Ectodermal cell (in vitro differentiated cells): ENCODE data around the gene RNF114.

Experiments used
- H3K27ac ChIP-seq: 2 replicates; pipeline ENCODE4 v1.7.0; 2013; ENCODE audit warnings: mild to moderate bottlenecking, low read depth, low read length; ENCODE audit not compliant: insufficient read depth, poor library complexity, severe bottlenecking
- H3K27me3 ChIP-seq: 2 replicates; pipeline ENCODE4 v1.7.0; 2013; ENCODE audit warnings: mild to moderate bottlenecking, low read length; ENCODE audit not compliant: insufficient read depth, control insufficient read depth, poor library complexity, severe bottlenecking
- H3K36me3 ChIP-seq: one replicate; pipeline ENCODE4 v1.7.0; 2013; ENCODE audit warnings: low read length; ENCODE audit not compliant: control insufficient read depth, insufficient read depth
- H3K4me1 ChIP-seq: one replicate; pipeline ENCODE4 v1.7.0; 2013; ENCODE audit warnings: low read length; ENCODE audit not compliant: control insufficient read depth, insufficient read depth
- H3K4me3 ChIP-seq: 2 replicates; pipeline ENCODE4 v1.7.0; 2013; ENCODE audit warnings: low read depth, low read length, control low read depth; ENCODE audit not compliant: insufficient read depth
- H3K9me3 ChIP-seq: 2 replicates; pipeline ENCODE4 v1.7.0; 2013; ENCODE audit warnings: mild to moderate bottlenecking, low read length, moderate library complexity; ENCODE audit not compliant: control insufficient read depth
- WGBS, 2 experiments: methylation state at CpG; one replicate each; pipeline ENCODE4 v1.1.7; 2013; ENCODE audit warnings: missing lambda C conversion rate in 2 of 2; 5-methylcytosine and 5-hydroxymethylcytosine counted together

Gene RNF114

DNA sequence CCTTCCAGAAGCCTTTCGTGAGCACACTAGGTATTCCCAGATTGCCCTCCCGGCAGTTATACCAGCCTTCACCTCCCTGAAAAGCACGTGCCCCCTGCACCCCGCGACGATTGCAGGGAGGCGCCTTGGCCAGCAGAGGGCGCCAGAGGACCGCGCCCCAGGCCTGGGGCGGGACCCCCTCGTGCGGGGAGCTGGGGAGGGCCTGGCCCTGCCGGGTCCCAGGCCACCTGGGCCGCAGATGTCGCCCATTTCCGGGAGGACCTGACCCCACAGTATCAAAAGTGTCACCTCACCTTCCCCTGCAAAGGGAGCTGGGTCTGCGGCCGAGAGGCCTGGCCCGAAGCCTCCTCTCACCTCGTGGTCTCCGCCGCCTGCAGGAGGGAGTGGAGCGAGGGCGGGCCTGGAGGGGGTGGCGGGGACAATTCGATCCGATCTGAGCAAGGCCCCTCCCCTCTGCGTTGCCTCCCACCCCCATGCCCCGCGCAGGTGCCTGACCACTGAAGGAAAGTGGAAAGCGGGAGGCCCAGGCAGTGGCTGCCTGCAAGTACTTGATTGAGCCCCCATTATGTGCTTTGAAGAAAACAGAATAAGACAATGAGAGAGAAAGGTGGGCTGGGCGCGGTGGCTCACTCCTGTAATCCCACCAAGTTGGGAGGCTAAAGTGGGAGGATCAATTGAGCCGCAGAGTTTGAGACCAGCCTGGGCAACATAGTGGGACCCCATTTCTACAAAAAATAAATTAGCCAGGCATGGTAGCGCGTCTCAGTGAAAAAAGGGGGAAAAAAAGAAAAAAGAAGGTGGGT is 43.0 kb downstream of the RNF114 start:
- no peak overlapping the region for H3K27ac ChIP-seq
- no peaks in the 10 kb centered on the region for H3K9me3 ChIP-seq
- peaks cover 27% of the 10 kb centered on the region for H3K4me1 ChIP-seq
- no peaks in the 10 kb centered on the region for H3K36me3 ChIP-seq
- 12 to 13% methylated on average over 37 of the region's 37 CpGs for WGBS, 2 experiments
- H3K4me3 ChIP-seq, result peak overlapping the region; percentile 38
- peaks cover 34% of the 10 kb centered on the region for H3K27me3 ChIP-seq

DNA sequence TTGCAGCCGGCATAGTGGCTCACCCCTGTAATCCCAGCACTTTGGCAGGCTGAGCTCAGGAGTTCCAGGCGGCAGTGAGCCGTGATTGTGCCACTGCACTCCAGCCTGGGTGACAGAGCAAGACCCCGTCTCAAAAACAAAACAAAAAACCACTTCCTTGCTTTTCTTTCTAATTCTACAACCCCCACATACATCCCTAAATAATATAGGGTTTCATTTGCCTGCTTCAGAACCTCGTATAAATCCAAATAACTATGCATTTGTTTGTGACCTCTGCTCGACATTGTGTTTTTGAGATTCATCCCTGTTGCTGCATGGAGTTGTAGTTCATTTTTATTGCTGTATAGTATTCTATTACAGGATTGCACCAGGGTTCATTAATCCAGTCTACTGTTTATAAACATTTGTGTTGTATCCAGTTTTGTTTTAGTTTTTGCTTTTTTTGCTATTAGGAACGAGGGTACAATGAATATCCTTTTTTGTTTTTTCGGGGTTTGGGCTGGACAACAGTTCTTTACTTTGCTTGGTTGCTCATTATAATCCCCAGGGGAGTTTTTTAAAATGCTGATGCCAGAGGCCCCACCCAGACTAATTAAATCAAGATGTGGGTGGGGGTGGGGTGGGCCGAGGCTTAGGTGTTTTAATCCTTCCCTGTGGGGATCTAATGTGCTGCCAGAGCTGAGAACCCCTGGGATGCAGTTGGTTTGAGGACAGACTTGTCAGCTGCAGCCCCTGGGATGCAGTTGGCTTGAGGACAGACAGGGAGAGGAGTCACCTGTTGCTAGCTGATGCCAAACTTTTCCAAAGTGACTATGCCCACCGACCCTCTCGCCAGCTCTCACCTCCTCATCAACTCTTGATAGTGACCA is 44.2 kb downstream of the RNF114 start:
- peaks cover 33% of the 10 kb centered on the region for H3K4me1 ChIP-seq
- H3K27ac ChIP-seq, result no peak overlapping the region
- 61 to 70% methylated on average over 11 of the region's 11 CpGs for WGBS, 2 experiments
- no peaks in the 10 kb centered on the region for H3K9me3 ChIP-seq
- no peak overlapping the region for H3K4me3 ChIP-seq
- peaks cover 34% of the 10 kb centered on the region for H3K27me3 ChIP-seq
- H3K36me3 ChIP-seq, result no peaks in the 10 kb centered on the region

DNA sequence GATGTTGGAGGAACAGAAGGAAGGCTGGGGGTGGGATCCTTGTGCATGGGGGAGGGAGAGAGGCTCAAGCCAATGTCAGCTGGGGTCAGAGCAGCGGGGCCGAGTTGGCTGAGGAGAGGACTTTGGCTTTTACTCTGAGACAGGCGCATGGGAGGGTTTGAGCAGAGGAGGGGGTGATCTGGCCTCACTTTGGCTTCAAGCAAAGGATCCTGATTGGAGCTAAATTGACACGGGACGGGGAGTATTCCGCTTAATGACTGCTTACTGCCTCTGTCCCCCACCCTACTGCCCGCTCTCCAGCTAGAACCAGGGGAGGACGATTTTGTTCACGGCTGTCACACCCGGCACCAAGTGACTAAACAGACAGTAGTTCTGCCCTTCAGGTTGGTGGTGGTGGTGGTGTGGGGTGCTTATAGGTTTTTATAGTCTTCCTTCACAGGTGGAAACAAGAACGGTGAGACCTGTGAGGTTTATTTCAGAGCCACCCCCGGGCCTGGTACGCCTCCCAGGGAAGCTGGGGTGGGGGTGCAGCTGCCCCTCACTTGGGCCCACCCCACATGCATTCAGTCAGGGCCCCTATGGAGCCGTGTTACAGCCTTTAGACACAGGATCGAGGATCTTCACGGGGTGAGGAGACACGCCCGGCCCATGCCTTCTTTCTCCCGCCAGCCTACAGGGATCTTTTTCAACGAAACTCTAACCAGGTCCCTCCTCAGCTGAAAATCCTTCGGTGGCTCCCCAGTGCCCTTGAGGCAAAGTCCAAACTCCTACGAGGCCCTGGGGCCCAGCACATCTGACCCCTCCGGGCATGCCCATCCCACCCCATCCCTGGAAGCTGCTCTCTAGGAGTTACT is 45.2 kb downstream of the RNF114 start:
- 66 to 68% methylated on average over 23 of the region's 23 CpGs for WGBS, 2 experiments
- Histone ChIP-seq H3K4me3 (no peak overlapping the region), H3K27ac (no peak overlapping the region), H3K4me1 (peaks cover 38% of the 10 kb centered on the region), H3K36me3 (no peaks in the 10 kb centered on the region), H3K27me3 (peaks cover 34% of the 10 kb centered on the region), H3K9me3 (no peaks in the 10 kb centered on the region)

DNA sequence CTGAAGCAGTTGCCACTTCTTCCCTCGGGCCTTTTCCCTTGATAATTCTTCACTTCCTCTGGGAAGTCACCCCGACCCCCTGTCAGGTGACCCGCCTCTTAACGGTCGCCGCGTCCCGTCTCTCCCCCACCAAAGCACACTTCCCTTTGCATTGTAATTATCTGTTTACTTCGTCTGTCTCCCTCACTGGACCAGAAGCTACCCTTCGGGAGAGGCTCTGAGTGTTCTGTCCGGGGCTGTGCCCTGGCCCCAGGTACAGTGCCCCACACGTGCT is 45.8 kb downstream of the RNF114 start:
- Histone ChIP-seq H3K27ac (no peak overlapping the region), H3K4me3 (peak overlapping the region; percentile 20), H3K36me3 (no peaks in the 10 kb centered on the region), H3K9me3 (no peaks in the 10 kb centered on the region), H3K27me3 (peaks cover 34% of the 10 kb centered on the region), H3K4me1 (peaks cover 43% of the 10 kb centered on the region)
- WGBS, 2 experiments, result 17% methylated on average over 12 of the region's 12 CpGs

DNA sequence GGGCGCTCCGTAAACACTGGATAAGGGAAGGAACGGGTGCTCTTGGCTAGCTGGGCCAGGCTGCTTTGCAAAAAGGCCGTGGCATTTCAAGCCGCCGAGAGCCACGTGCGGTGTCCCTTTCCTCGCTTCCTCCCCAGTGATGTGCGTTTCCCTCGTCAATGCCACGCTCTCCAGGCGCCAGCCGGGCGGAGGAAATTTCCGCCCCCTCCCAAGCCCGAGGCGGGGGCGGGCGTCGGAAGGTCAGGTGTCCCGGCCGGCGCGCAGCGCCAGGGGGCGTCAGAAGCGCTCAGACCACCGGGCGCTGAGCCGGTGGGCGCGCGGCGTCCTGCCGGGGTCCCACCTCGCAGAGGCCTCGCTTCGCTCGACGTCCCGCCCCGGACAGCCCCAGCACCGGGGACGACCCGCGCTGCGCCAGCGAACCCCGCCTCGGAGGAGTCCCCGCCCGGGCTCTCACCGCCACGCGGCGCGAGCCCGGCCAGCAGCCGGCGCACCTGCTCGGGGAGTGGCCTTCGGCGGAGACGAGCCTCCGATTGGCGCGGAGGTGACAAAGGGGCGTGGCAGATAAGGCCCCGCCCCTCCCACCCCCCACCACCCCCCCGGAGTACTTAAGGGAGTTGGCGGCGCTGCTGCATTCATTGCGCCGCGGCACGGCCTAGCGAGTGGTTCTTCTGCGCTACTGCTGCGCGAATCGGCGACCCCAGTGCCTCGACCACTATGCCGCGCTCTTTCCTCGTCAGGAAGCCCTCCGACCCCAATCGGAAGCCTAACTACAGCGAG is 46.3 kb downstream of the RNF114 start, which contains the start of gene SNAI1:
Gene SNAI1 (plus strand): TSS at position 635 of the 777 bp plus-strand sequence. CDS start 80 bp downstream, at position 715.
- no peak within 1 kb of the TSS for H3K27ac ChIP-seq
- WGBS, 2 experiments, result 1% methylated on average over 89 to 90 of the region's 90 CpGs
- no peaks in the 10 kb centered on the region for H3K9me3 ChIP-seq
- peak within 1 kb of the TSS; percentile 34 for H3K4me3 ChIP-seq
- H3K36me3 ChIP-seq, result no peaks in the 10 kb centered on the region
- H3K4me1 ChIP-seq, result peaks cover 45% of the 10 kb centered on the region
- H3K27me3 ChIP-seq, result peaks cover 34% of the 10 kb centered on the region

DNA sequence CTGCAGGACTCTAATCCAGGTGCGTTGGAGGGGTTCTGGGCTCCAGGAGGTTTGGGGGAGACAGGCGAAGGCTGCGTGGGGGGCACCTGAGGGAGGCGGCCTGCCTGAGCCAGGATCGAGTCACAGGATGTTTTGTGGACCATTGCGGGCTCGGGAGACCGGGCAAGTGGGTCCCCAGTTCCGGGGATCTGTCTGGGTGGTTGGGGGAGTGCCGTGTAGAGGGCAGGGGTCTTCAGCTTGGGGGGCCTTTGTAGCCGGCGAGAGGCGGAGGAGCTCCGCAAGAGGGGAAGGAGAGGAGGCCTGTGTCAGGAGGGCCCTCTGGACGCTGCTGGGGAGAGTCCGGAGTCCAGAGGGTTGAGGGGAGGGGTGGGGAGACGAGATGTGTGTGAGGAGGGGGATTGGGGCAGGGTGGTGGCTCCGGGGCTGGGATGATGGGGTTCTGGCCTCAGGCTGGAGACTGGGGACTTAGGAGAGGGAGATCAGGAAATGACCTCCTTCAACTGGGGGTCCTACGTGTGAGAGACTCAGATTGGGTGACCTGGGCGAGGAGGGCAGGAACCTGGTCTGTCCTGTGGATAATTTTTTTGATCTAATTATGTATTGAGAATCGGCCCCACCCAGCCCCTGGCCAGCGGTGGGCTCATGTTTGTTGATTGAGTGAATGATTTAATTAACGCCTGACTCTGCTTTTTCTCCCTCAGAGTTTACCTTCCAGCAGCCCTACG is 47.1 kb downstream of the RNF114 start:
- WGBS, 2 experiments, result 26 to 27% methylated on average over 24 of the region's 24 CpGs
- Histone ChIP-seq H3K4me1 (peaks cover 51% of the 10 kb centered on the region), H3K4me3 (peak overlapping the region; percentile 34), H3K27ac (no peak overlapping the region), H3K9me3 (no peaks in the 10 kb centered on the region), H3K27me3 (peaks cover 34% of the 10 kb centered on the region), H3K36me3 (no peaks in the 10 kb centered on the region)

DNA sequence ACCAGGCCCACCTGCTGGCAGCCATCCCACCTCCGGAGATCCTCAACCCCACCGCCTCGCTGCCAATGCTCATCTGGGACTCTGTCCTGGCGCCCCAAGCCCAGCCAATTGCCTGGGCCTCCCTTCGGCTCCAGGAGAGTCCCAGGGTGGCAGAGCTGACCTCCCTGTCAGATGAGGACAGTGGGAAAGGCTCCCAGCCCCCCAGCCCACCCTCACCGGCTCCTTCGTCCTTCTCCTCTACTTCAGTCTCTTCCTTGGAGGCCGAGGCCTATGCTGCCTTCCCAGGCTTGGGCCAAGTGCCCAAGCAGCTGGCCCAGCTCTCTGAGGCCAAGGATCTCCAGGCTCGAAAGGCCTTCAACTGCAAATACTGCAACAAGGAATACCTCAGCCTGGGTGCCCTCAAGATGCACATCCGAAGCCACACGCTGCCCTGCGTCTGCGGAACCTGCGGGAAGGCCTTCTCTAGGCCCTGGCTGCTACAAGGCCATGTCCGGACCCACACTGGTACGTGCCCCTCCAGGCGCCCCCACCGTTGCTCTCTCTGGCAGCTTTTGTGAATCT is 47.7 kb downstream of the RNF114 start:
- H3K9me3 ChIP-seq, result no peaks in the 10 kb centered on the region
- WGBS, 2 experiments, result 87 to 88% methylated on average over 18 of the region's 18 CpGs

DNA sequence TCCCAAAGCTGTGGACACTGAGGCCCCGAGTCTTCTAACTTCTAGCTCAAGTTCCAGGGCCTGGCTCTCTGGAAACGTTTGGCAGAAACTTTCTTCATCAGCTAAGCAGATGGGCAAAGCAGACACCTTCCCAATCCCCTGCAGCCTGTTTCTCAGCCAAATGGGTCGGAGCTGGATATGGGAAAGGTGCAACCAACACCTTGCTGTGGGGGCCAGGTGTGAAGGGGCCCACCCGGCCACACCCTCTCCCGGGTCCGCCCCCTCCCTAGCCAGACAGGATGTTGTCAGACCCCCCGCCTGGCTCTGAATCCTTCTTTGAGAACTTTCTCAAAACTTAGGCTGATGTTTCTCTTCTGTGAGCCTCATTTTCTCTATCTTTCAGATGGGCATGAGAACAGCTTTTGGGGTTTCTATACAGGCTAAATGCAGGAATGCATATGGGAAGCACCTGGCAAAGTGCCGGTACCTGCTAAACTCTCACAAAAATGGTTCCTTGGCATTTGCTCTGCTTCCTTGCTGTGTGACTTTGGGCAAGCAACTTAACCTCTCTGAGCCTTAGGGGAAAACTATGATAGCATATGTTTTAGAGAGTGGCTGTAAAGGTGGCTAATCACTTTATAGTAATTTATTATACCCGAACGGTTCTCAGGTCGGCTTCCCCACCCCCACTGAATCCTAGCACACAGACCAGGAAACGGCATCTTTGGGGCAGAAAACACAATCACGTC is 48.4 kb downstream of the RNF114 start:
- Histone ChIP-seq H3K4me1 (peaks cover 63% of the 10 kb centered on the region), H3K27me3 (peaks cover 29% of the 10 kb centered on the region), H3K4me3 (peak overlapping the region; percentile 34), H3K9me3 (no peaks in the 10 kb centered on the region), H3K27ac (no peak overlapping the region), H3K36me3 (no peaks in the 10 kb centered on the region)
- WGBS, 2 experiments, result 88 to 89% methylated on average over 13 of the region's 13 CpGs

More for the DNA sequence above, 47.7 kb downstream of the RNF114 start:
- peaks cover 34% of the 10 kb centered on the region for H3K27me3 ChIP-seq
- H3K4me3 ChIP-seq, result peak overlapping the region; percentile 34
- no peak overlapping the region for H3K27ac ChIP-seq
- peaks cover 56% of the 10 kb centered on the region for H3K4me1 ChIP-seq
- H3K36me3 ChIP-seq, result no peaks in the 10 kb centered on the region
